ENCODE data around the gene SLC48A1.
"Not testable (repeated sequence)": the region's sequence is repeated elsewhere in the genome, so short reads cannot be mapped to it uniquely, and the experiment has no call there.

The SLC48A1 gene

GRCh38 chr12:47809518-47809917 lies 36.5 kb downstream of the SLC48A1 start:
- not testable (repeated sequence) for DNase-seq (ENCODE audit: low spot score)

GRCh38 chr12:47811072-47811396 lies 38.0 kb downstream of the SLC48A1 start:
- DNase-seq (ENCODE audit: low spot score), result no peak

GRCh38 chr12:47811581-47812484 lies 38.8 kb downstream of the SLC48A1 start:
- no peak for DNase-seq (ENCODE audit: low spot score)

- DNase-seq (ENCODE audit: low spot score), result no peak
Measured at GRCh38 chr12:47812797-47813510, 39.9 kb downstream of the SLC48A1 start.

- peak; percentile 47 for DNase-seq (ENCODE audit: low spot score)
Measured at GRCh38 chr12:47813511-47814196, 40.6 kb downstream of the SLC48A1 start.

GRCh38 chr12:47814539-47815170 lies 41.6 kb downstream of the SLC48A1 start:
- no peak for DNase-seq (ENCODE audit: low spot score)

- DNase-seq (ENCODE audit: low spot score), result not testable (repeated sequence)
Measured at GRCh38 chr12:47815447-47815846, 42.4 kb downstream of the SLC48A1 start.

GRCh38 chr12:47816403-47817271 lies 43.6 kb downstream of the SLC48A1 start:
- no peak for DNase-seq (ENCODE audit: low spot score)

- no peak for DNase-seq (ENCODE audit: low spot score)
Measured at GRCh38 chr12:47817272-47818006, 44.4 kb downstream of the SLC48A1 start.

GRCh38 chr12:47818007-47818376 lies 45.0 kb downstream of the SLC48A1 start:
- no peak for DNase-seq (ENCODE audit: low spot score)

- DNase-seq (ENCODE audit: low spot score), result no peak
Measured at GRCh38 chr12:47818467-47819137, 45.6 kb downstream of the SLC48A1 start.

- peak; percentile 48 for DNase-seq (ENCODE audit: low spot score)
Measured at GRCh38 chr12:47819138-47819895, 46.3 kb downstream of the SLC48A1 start.

- DNase-seq (ENCODE audit: low spot score), result peak; percentile 56
Measured at GRCh38 chr12:47819896-47820630, 47.0 kb downstream of the SLC48A1 start, which contains the start of gene HDAC7. Gene HDAC7 (minus strand): TSS chr12:47819903. CDS start chr12:47819785, 118 bp downstream.

GRCh38 chr12:47820631-47821345 lies 47.8 kb downstream of the SLC48A1 start:
- DNase-seq (ENCODE audit: low spot score), result no peak

GRCh38 chr12:47821346-47821706 lies 48.3 kb downstream of the SLC48A1 start:
- no peak for DNase-seq (ENCODE audit: low spot score)

- no peak for DNase-seq (ENCODE audit: low spot score)
Measured at GRCh38 chr12:47822401-47822800, 49.4 kb downstream of the SLC48A1 start.

- DNase-seq (ENCODE audit: low spot score), result no peak
Measured at GRCh38 chr12:47822863-47823262, 49.8 kb downstream of the SLC48A1 start.

Measured in SK-N-DZ (cell line).